Stimulated activated CD8-positive, alpha-beta memory T cell treated with anti-CD3 and anti-CD28 coated beads, Interleukin-15, amount 100 ng/mL, for 48 hours (primary cell): ENCODE results near the gene KATNBL1.
"Not testable (repeated sequence)": the region's sequence is repeated elsewhere in the genome, so short reads cannot be mapped to it uniquely, and the experiment has no call there.

ENCODE experiments used
- DNase-seq, 2 donors: peaks; one replicate each; pipeline ENCODE4 v3.0.0-alpha.2; 2020; ENCODE audit warnings: low read depth in 2 of 2

KATNBL1 gene

DNA sequence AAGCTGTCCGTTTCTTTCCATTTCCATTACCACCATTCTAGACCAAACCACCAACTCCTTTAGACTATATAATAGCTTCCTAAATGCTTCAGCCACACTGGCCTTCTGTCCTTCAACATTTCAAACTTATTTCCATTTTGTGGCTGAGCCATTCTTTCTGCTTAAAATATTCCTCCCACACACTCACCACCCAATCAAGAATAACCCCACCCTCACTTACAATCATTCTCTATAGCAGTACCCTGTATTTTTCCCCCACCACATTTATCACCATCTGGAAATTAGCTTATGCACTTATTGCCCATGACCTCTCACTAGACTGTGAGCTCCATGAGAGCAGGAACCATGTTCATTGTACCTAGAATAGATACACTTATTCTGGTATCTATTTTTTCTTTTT, 6.6 kb downstream of the KATNBL1 start:
- DNase-seq = no peak

- not testable (repeated sequence) for DNase-seq
Measured at GRCh38 chr15:34193272-34193671, 16.6 kb downstream of the KATNBL1 start.

DNA sequence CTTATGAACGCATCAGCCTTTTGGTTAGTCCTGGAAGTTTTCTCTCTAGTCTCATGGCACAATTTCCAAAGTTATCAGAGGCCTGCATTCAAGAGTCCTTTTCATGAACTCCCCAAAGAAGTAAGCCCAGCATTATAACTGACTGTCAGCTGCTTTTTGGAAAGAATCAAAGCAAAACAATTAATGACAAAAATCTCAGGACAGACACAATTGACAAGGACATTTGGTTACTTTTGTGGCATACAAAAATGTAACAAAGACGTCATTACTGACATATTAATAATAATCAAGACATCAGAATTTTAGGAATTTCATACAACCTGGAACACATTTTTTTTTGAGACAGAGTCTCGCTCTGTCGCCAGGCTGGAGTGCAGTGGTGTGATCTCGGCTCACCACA, 21.2 kb downstream of the KATNBL1 start:
- no peak for DNase-seq

DNA sequence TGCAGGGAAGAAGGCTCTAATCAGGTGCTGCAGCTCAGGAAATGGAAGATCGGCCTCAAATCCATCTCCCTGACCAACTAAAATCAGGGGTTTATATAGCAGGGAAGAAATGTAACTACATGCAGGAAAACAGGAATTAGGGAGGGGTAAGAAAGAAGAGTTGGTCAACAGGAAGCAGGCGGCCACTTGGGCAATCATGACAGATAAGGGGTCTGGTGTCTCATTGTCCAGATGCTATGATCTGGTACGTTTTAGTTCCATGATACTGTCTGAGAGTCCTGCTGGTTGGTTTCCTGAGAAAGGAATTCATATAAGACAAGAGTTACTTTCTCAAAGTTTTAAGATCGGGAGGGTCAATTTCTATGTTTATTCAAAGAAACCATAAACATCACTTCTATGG, 24.2 kb downstream of the KATNBL1 start:
- DNase-seq = no peak

DNA sequence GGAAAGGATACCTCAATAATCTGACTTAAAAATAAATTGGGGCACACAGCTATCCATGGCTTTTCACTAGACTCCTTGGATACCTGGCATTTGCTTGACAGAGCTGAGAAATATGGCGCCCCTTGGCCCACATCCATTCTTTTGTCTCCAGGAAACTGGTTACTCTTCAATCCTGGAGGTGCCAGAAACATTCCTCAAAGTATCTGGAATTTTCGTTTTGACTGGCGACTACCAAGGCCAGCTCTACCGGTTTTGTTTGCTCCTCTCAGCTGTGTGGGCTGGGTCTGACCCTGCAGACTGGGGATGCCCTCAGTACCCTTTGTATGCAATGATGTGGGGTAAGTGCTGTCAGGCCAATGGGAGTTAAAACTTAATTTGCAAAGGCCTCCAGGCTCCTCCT, 27.0 kb downstream of the KATNBL1 start:
- DNase-seq = no peak

- DNase-seq = no peak
Measured at GRCh38 chr15:34179234-34179633, 30.7 kb downstream of the KATNBL1 start.

- not testable (repeated sequence) for DNase-seq
Measured at GRCh38 chr15:34165987-34166573, 43.8 kb downstream of the KATNBL1 start.

DNA sequence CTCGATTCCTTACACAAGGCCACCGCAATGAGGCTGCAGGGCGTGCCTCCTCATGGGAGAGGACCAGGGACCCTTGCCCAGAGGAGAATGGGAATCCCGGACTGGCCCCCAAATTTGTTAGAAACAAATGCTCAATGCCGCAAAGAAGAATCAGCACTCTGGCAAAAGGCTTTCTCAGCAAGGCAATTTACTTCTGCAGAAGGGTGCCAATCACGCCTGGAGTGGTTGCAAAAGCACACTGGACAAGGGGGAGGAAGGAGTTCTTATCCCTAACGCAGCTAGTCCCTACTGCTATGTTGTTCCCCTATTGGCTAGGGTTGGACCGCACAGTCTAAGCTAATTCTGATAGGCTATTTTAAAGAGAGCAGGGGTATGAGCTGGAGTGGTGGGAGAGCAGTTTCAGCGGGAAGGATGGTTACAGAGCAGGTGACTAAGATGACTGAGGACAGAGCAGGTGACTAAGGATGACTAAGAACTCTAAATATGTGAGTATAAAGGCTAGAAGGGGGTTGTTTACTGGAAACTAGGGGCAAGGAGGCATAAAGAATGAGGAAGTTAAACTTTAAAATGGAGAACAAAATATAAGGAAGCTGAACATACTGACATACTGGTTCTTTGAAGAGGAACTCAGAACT, 48.5 kb downstream of the KATNBL1 start:
- DNase-seq = no peak

DNA sequence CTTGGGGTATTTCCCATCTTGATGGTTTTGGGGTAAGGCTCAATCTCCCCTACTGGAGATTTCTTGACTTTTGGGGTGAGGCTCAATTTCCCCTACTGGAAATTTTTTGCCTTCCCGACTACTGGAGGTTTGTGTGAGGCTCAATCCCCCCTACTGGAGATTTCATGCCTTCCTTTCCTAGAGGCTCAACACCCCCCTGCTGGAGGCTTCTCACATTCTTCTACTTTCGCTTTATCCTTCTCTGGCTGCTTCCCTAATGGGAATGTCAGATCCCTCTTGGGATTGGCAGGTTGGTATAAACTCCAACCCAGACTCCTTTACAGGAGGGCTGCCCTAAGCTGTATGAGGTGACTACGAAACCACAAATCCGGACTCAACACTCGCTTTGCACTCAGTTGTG, 49.2 kb downstream of the KATNBL1 start:
- no peak for DNase-seq

DNA sequence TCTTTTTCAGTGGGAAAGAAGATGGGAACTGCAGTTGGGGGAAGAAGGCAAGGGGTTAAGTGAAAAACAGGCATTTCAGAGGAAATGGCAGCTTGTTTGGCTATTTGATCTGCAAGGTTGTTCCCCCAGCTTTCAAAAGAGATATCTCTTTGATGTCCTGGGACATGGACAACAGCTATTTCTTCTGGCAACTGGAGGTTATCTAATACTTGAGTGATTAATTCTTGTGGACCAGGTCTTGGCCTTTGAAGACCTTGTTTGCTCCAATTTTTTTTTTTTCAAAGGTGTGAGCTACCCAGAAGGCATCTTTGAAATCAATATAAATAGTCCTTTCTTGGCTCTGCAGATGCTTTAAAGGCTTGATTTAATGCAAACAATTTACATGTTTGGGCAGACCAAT, 51.5 kb downstream of the KATNBL1 start:
- DNase-seq = no peak

DNA sequence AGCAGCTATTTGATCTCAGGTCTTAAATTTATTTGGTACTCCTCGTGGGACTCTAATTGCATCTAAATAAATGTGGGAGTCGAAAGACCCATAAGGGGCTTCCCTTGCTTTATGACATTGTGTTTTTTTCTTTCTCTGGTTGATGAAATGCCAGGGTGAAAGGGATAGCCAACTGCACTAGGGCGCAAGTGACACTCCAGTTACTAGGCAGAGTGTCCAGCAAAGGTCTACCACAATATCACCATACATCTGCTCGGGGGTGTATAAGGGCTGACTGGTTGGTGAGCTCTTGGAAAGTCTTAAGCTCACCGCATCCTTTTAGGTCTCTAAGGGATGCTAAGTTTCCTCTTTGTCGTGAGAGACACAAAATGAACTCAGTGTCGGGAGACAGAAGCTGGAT, 54.0 kb downstream of the KATNBL1 start:
- no peak for DNase-seq

DNA sequence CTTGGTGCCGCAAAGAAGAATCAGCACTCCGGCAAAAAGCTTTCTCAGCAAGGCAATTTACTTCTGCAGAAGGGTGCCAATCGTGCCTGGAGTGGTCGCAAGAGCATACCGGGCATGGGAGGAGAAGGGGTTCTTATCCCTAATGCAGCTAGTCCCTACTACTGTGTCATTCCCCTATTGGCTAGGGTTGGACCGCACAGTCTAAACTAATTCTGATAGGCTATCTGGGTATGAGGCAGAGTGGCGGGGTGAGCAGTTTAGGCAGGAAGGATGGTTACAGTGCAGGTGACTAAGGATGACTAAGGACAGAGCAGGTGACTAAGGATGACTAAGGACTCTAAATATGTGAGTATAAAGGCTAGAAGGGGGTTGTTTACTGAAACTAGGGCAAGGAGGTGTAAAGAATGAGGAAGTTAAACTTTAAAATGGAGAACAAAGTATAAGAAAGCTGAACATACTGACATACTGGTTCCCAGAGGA, 55.1 kb downstream of the KATNBL1 start:
- peak in 1 of 2 donors; percentile 1 for DNase-seq

- no peak for DNase-seq
Measured at GRCh38 chr15:34147371-34148140, 62.3 kb downstream of the KATNBL1 start.

- DNase-seq = no peak
Measured at GRCh38 chr15:34133511-34133910, 76.4 kb downstream of the KATNBL1 start.

DNA sequence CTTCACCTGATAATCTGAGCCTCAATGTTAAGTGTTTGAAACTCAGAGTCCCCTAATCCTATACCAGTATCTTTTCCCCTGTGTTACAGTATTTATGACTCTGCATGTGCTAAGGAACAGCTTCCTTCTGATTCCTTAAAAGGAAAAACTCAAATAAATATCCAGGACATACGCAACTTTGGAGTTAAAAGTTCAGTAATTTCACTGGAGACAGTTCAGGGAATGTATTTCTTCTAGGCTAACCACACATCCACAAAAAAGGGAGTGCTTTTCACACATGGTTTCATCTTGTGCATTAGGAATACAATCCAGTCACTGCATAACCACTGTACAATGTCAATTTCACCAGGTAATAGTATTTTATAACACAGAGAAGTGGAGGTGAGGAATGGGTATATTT, 77.0 kb downstream of the KATNBL1 start:
- DNase-seq = no peak

DNA sequence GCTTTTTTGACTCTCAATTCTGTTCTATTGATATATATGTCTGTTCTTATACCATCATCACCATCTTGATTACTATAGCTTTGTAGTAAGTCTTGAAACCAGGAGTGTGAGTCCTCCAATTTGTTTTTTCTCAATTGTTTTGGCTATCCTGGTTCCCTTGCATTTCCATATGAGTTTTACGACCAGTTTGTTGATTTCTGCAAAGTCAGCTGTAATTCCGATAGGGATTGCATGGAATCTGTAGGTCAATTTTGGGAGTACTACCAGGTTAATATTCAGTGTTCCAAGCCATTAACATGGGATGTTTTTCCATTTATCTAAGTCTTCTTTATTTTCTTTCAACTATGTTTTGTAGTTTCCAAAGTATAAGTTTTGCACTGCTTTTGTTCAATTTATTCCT, 81.0 kb downstream of the KATNBL1 start:
- DNase-seq = no peak

DNA sequence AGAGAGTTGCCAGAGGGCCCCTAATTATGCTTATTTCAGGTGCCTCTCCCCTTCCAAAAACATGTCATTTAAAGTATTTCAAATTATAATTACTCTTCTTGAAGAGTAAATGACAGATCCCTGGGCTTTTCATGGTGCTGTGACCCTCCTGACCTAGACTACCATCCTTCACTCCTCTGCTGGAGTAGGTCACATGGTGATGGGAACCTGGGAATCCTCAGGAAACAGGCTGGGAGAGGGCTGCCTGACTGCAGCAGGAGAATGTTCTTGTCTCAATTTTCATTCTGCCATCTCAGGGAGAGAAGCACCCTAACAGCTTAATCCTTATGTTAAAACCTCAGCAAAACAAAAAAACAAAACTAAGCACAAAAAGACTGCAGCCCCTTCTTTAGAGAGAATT, 83.4 kb downstream of the KATNBL1 start:
- DNase-seq = no peak

GRCh38 chr15:34125945-34126344, 84.0 kb downstream of the KATNBL1 start:
- DNase-seq = no peak

DNA sequence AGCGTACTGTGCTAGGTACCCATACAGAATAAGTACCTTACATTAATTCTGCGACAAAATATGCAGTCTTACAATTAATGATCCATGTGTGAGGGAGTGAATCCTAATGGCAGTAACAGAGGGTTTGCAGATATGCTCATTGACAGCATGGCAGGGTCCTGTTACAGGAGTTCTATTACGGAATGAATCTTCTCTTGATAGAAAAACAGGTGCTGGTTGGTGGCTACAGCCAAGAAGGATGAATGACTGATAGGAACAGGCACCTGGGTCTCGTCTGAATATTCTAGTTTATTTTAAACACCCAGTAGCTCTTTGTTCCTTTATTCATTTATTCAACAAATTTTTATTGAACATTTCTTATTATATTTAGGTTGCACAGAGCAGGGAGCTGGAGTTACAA, 85.2 kb downstream of the KATNBL1 start:
- no peak for DNase-seq

DNA sequence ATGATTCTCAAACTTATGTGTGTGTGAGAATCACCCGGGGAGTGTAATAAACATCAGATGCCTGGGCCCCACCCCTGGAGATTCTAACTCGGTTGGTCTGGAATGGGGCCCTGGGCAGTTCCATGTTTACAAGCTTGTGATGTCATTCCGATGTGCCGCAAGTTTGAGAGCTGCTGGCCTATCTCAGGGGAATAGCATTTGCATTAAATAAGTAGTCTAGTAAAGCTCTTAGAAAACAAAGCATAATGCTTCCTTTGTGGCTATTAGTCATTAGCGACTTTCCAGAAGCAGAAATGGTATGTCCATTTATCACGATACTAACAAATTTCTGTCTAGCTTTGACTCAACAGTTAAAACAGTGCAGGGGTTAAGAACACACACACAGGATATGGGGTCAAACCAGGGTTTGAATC, 87.1 kb downstream of the KATNBL1 start:
- DNase-seq = no peak

GRCh38 chr15:34121786-34122185, 88.1 kb downstream of the KATNBL1 start:
- not testable (repeated sequence) for DNase-seq

GRCh38 chr15:34120420-34120819, 89.5 kb downstream of the KATNBL1 start:
- DNase-seq = not testable (repeated sequence)

- no peak for DNase-seq
Measured at GRCh38 chr15:34119291-34119690, 90.6 kb downstream of the KATNBL1 start.
